PC-9 (cell line): ENCODE measurements around the gene C2CD2.

ENCODE experiments used
- EZH2 ChIP-seq: fragments of 200-600 bp; sonication (generic); IDR thresholded peaks from 2 replicates; pipeline ENCODE4 v1.8.0; 2017; ENCODE audit warnings: antibody characterized with exemption, low read depth
- TF ChIP-seq, protein P1 (sequence below): fragments of 200-600 bp; sonication (generic); conservative IDR thresholded peaks from 2 replicates; pipeline ENCODE4 v1.6.1; 2017; ENCODE audit warnings: mixed run types, antibody characterized with exemption, mild to moderate bottlenecking, moderate library complexity

DNA sequence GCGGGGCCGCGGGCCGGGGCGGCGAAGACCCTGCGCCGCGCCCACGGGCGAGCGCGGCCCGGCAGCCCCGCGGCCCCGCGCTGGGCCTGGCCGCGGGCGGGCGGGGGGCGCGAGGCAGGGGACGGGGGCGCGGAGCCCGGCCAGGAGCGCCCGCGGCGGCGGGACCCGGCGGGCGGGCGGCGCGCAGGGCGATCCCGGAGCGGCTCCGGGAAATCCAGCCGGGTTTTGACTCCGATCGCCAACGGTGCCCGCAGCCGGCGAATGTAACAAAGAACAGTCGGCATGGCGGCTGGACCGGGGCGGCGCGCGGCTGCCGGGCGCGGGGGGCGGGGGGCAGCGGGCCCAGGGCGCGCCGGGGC lies 75.0 kb downstream of the C2CD2 start:
- TF ChIP-seq, protein P1, sequence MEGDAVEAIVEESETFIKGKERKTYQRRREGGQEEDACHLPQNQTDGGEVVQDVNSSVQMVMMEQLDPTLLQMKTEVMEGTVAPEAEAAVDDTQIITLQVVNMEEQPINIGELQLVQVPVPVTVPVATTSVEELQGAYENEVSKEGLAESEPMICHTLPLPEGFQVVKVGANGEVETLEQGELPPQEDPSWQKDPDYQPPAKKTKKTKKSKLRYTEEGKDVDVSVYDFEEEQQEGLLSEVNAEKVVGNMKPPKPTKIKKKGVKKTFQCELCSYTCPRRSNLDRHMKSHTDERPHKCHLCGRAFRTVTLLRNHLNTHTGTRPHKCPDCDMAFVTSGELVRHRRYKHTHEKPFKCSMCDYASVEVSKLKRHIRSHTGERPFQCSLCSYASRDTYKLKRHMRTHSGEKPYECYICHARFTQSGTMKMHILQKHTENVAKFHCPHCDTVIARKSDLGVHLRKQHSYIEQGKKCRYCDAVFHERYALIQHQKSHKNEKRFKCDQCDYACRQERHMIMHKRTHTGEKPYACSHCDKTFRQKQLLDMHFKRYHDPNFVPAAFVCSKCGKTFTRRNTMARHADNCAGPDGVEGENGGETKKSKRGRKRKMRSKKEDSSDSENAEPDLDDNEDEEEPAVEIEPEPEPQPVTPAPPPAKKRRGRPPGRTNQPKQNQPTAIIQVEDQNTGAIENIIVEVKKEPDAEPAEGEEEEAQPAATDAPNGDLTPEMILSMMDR = no peak
- TF ChIP-seq EZH2 = no peak
